Fibroblast of the aortic adventitia (primary cell): ENCODE results near the gene NT5C2. TPM values are rescaled to one million over a fixed set of nuclear protein-coding genes. Genes with fewer than 3 reads are reported as not detected.
"Not testable (repeated sequence)": the region's sequence is repeated elsewhere in the genome, so short reads cannot be mapped to it uniquely, and the experiment has no call there.

Experiments
- DNase-seq: peaks from one replicate; pipeline ENCODE4 v3.0.0-alpha.2; 2010; ENCODE audit warnings: low read depth
- H3K4me3 ChIP-seq: 2 replicates; pipeline ENCODE4 v1.5.1; 2011; ENCODE audit warnings: low read depth, mild to moderate bottlenecking, control low read depth, low read length, moderate library complexity
- CTCF ChIP-seq: IDR thresholded peaks from 2 replicates; pipeline ENCODE4 v1.5.1; 2011; ENCODE audit warnings: mild to moderate bottlenecking, low read length, control low read depth, inconsistent platforms; ENCODE audit not compliant: insufficient read depth
- total RNA-seq: library from RNA; depleted of rRNA; stranded (reverse); fragments of >200 nt; gene quantifications from 2 replicates; pipeline ENCODE4 v1.2.3, GENCODE V29; 2012; ENCODE audit warnings: low replicate concordance

Gene NT5C2
- total RNA-seq, 1 donor = 95.2 TPM

DNA sequence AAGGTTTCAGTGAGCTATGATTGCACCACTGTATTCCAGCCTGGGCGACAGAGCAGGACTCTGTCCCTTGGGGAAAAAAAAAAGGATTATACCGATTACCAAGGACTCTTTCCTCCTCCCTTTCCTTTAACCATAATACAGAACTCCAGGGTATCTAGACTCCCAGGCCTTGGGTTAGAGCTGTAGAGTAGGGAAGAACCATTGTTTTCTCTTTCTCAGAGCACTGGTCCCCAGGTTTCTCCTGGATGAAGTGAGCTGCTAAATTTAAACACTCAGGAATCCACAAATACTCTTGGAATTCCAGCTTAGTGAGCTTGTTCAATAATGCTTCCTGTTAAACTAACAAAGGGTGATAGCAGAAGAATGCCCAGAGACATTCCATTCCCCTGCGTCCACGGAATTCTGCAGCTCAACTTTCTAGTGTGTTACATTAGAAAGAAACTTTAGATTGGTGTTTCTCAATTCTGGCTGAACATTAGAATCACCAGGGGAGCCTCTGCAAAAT is 38.0 kb upstream of the NT5C2 start:
- no peak for TF ChIP-seq CTCF
- H3K4me3 ChIP-seq = peak overlapping the region; percentile 13
- peak; percentile 98 for DNase-seq

GRCh38 chr10:103227416-103227815 is 34.3 kb upstream of the NT5C2 start:
- DNase-seq = no peak
- TF ChIP-seq CTCF = no peak

DNA sequence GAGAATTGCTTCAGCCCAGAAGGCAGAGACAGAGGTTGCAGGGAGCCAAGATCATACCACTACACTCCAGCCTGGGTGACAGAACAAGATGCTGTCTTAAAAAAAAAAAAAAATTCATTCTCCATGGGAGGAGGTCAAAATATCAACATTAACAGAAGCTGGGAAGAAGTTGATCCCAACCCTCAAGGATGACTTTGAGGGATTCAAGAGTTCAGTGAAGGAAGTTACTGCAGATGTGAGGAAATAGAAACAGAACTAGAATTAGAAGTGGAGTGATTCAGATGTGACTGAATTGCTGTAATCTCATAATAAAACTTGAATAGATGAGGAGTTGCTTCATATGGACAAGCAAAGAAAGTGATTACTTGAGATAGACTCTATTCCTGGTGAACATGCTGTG is 32.9 kb upstream of the NT5C2 start:
- TF ChIP-seq CTCF = no peak
- DNase-seq = peak; percentile 45
- no peak overlapping the region for H3K4me3 ChIP-seq

More at GRCh38 chr10:103227416-103227815, 34.3 kb upstream of the NT5C2 start:
- H3K4me3 ChIP-seq = no peak overlapping the region

- H3K4me3 ChIP-seq, DNase-seq: not testable (repeated sequence)
These were observed 31.6 kb upstream of the NT5C2 start for GRCh38 chr10:103224721-103225120.

- H3K4me3 ChIP-seq = no peak overlapping the region
- no peak for TF ChIP-seq CTCF
- no peak for DNase-seq
These were observed 31.1 kb upstream of the NT5C2 start for GRCh38 chr10:103224133-103224532.

DNA sequence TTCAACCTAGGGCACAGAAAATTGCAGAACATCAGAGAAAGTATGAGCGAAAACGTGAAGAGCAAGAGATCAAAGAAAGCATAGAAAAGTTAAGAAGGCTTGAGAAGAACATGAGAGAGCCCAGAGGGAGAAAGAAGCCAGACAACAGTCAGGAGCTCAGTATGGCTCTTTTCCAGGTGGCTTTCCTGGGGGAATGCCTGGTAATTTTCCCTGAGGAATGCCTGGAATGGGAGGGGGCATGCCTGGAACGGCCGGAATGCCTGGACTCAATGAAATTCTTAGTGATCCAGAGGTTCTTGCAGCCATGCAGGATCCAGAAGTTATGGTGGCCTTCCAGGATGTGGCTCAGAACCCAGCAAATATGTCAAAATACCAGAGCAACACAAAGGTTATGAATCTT is 23.3 kb upstream of the NT5C2 start:
- DNase-seq = peak; percentile 84
- H3K4me3 ChIP-seq = not testable (repeated sequence)

DNA sequence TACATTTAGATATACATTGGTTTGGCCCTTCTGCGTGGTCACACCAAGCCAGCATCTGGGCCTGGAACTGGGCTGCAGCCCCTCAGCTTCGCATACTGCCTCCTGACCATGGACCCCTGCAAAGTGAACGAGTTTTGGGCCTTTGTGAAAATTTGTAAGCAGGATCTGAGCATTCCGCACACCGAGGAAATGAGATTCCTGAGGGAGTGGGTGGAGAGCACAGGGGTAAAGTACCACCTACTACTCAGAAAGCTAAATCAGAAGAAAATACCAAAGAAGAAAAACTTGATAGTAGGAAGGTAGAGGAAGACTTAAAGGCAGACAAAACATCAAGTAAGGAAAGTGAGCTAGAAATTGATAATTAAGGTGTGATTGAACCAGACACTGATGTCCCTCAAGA is 22.5 kb upstream of the NT5C2 start:
- no peak for TF ChIP-seq CTCF
- DNase-seq = no peak
- H3K4me3 ChIP-seq = no peak overlapping the region

- DNase-seq, H3K4me3 ChIP-seq: not testable (repeated sequence)
These were observed 17.2 kb upstream of the NT5C2 start for GRCh38 chr10:103210262-103210661.

- H3K4me3 ChIP-seq = not testable (repeated sequence)
- peak; percentile 77 for DNase-seq
These were observed 14.6 kb upstream of the NT5C2 start for GRCh38 chr10:103207643-103208042.
